Caco-2 (cell line): ENCODE measurements around the gene AK9. TPM values are rescaled to one million over a fixed set of nuclear protein-coding genes. Genes with fewer than 3 reads are reported as not detected.
"Not testable (repeated sequence)": the region's sequence is repeated elsewhere in the genome, so short reads cannot be mapped to it uniquely, and the experiment has no call there.

Experiments
- BruUV-seq: library from RNA; stranded (reverse); fragments of 400-500 nt; replicated peaks from 2 replicates; lab custom pipeline; 2021; lab: Mats Ljungman, UMichigan
- CTCF ChIA-PET: fragments of 300-600 bp; sonication (Branson Sonifier 250); formaldehyde crosslinking; loops from one replicate; lab custom pipeline; 2022; ENCODE audit warnings: antibody characterized with exemption; lab: Charles Lee
- POLR2A ChIA-PET: fragments of 300-600 bp; sonication (Branson Sonifier 250); formaldehyde crosslinking; loops from one replicate; lab custom pipeline; 2022; ENCODE audit warnings: antibody characterized with exemption; lab: Charles Lee
- DNase-seq, 2 experiments: peaks; one replicate each; pipeline versions ENCODE4 v3.0.0 to v3.0.0-alpha.2; 2020 to 2022
- H3K27me3 ChIP-seq: replicated peaks from 2 replicates; pipeline ENCODE4 v1.6.0; 2011; ENCODE audit warnings: low read length; ENCODE audit not compliant: control insufficient read depth, insufficient read depth
- H3K36me3 ChIP-seq: 2 replicates; pipeline ENCODE4 v1.5.1; 2011; ENCODE audit warnings: low read length; ENCODE audit not compliant: control insufficient read depth, insufficient read depth
- H3K4me1 ChIP-seq: fragments of 250-450 bp; sonication (Bioruptor Pico); 2 replicates; pipeline ENCODE4 v1.5.1; 2020; ENCODE audit warnings: mild to moderate bottlenecking
- H3K4me3 ChIP-seq: 2 replicates; pipeline ENCODE4 v1.5.1; 2011; ENCODE audit warnings: low read depth, mild to moderate bottlenecking, control low read depth, low read length
- H3K9me3 ChIP-seq: fragments of 250-450 bp; sonication (Bioruptor Pico); 2 replicates; pipeline ENCODE4 v1.5.1; 2020; ENCODE audit warnings: mild to moderate bottlenecking, moderate library complexity
- H3K27ac Mint-ChIP-seq: one replicate; pipeline ENCODE4 v1.8.0; 2022; ENCODE audit warnings: mixed read lengths; ENCODE audit not compliant: unreplicated experiment
- H3K27me3 Mint-ChIP-seq: one replicate; pipeline ENCODE4 v1.8.0; 2022; ENCODE audit warnings: mixed read lengths; ENCODE audit not compliant: insufficient read depth, unreplicated experiment
- H3K36me3 Mint-ChIP-seq: one replicate; pipeline ENCODE4 v1.8.0; 2022; ENCODE audit warnings: mild to moderate bottlenecking, mixed read lengths; ENCODE audit not compliant: insufficient read depth, unreplicated experiment
- H3K4me1 Mint-ChIP-seq: one replicate; pipeline ENCODE4 v1.8.0; 2022; ENCODE audit warnings: low read depth, mixed read lengths; ENCODE audit not compliant: unreplicated experiment
- H3K4me3 Mint-ChIP-seq: one replicate; pipeline ENCODE4 v1.8.0; 2022; ENCODE audit warnings: mild to moderate bottlenecking, moderate library complexity, mixed read lengths; ENCODE audit not compliant: unreplicated experiment
- H3K9me3 Mint-ChIP-seq: one replicate; pipeline ENCODE4 v1.8.0; 2022; ENCODE audit warnings: mixed read lengths; ENCODE audit not compliant: unreplicated experiment
- CTCF ChIP-seq, 2 experiments: fragments of 200-600 bp in 1 of 2; IDR thresholded peaks; 1 replicate in 1 of 2; 2 replicates in 1 of 2; pipeline versions ENCODE4 v1.5.1 to v1.8.0; 2011 to 2022; ENCODE audit warnings: antibody characterized with exemption in 1 of 2, control low read depth in 1 of 2, inconsistent platforms in 1 of 2, low read depth in 1 of 2, low read length in 1 of 2, mild to moderate bottlenecking in 1 of 2, moderate library complexity in 1 of 2; ENCODE audit not compliant: insufficient read depth in 1 of 2, severe bottlenecking in 1 of 2, unreplicated experiment in 1 of 2
- intact Hi-C: fragments of 100-400 bp; cut with micrococcal nuclease; formaldehyde crosslinking; loops from one replicate; pipeline ENCODE4 v1.10.0; 2022; ENCODE audit not compliant: unreplicated experiment
- total RNA-seq: library from RNA; stranded (reverse); gene quantifications from 2 replicates; pipeline ENCODE4 v1.2.3, GENCODE V29; 2022

The AK9 gene
- total RNA-seq, 1 experiment from 2014 or later, result 3.4 TPM

DNA sequence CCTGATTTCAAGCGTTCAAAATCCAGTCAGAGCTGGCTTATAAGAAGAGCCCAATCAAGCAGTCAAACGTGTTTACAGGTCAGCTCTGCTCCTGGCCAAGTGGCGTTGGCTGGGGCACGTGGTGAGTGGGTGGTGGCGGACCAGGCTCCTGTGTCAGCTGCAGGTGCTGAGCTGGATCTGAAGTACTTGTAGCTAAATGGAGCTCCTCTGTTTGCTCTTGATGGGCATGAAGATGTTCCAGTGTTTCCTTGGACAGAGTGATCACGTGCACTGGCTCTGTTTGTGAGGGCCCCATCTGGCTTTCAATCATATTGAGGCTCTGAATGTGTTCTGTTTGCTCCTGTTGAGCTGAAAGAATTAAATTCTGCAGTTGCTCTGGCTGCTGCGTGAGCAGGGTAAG is 225.2 kb downstream of the AK9 start:
- Histone ChIP-seq H3K9me3 (no peaks in the 10 kb centered on the region), H3K4me3 (no peak overlapping the region), H3K36me3 (peaks cover 5% of the 10 kb centered on the region; the same call in 1 of the 2 replicates), H3K27me3 (no peaks in the 10 kb centered on the region), H3K4me1 (no peaks in the 10 kb centered on the region)
- no TSS peak for BruUV-seq
- ChIA-PET POLR2A (no interaction called here), CTCF (no interaction called here)
- Mint-ChIP-seq H3K9me3 (no peaks in the 10 kb centered on the region), H3K4me3 (no peak overlapping the region), H3K36me3 (peaks cover 60% of the 10 kb centered on the region), H3K27ac (no peak overlapping the region), H3K27me3 (no peaks in the 10 kb centered on the region), H3K4me1 (no peaks in the 10 kb centered on the region)
- no peak for DNase-seq
- intact Hi-C loops, result no loop called here
- no peak for TF ChIP-seq CTCF (IDR thresholded peaks at IDR 0.05; ENCODE audit: insufficient read depth in 1 of 2, low read depth in 1 of 2, low read length in 1 of 2, severe bottlenecking in 1 of 2, unreplicated experiment in 1 of 2)

DNA sequence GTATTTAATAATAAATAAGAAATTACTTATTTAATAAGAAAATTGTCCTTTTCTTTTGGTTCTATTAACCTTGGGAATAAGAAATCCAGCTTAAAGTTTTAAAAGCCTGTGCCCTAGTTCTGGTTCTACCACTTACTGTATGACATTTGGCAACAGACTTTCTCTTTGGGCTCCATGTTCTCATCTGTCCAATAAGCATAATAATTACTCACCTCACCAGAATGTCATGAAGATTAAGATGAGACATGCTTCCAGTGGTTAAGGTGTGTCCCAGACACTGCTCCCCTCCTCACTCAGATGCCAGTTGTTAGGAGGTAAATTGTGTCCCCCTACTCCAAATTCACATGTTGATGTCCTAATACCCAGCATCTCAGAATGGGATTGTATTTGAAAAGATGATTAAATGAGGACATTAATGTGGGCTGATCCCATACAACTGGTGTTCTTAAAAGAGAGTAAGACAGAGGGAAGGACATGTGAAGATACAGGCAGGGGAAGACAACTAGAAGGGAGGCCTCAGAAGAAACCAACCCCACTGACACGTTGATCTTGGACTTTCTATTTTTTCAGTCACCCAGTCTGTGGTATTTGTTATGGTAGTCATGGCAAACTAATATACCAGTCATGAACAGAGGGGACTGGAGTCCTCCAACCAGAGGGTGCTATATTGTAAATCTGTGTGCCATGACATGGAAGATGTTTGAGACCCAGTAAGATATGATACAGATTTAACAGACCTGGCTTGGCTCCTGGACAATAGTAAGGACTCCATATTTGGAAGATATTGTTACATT is 229.1 kb downstream of the AK9 start:
- no peak for DNase-seq
- no peak for TF ChIP-seq CTCF (IDR thresholded peaks at IDR 0.05; ENCODE audit: insufficient read depth in 1 of 2, low read depth in 1 of 2, low read length in 1 of 2, severe bottlenecking in 1 of 2, unreplicated experiment in 1 of 2)
- Histone ChIP-seq H3K9me3 (no peaks in the 10 kb centered on the region), H3K27me3 (no peaks in the 10 kb centered on the region), H3K36me3 (peaks cover 4% of the 10 kb centered on the region; the same call in 1 of the 2 replicates), H3K4me3 (no peak overlapping the region), H3K4me1 (0 out of 2 replicates have a peak, but pooled peaks cover under 1% of the 10 kb centered on the region)
- Mint-ChIP-seq H3K27ac (no peak overlapping the region), H3K4me3 (no peak overlapping the region), H3K27me3 (no peaks in the 10 kb centered on the region), H3K9me3 (no peaks in the 10 kb centered on the region), H3K4me1 (no peaks in the 10 kb centered on the region), H3K36me3 (peaks cover 47% of the 10 kb centered on the region)
- ChIA-PET POLR2A (no interaction called here), CTCF (no interaction called here)
- BruUV-seq, result no TSS peak
- intact Hi-C loops, result no loop called here

- H3K27ac Mint-ChIP-seq, H3K4me3 Mint-ChIP-seq, BruUV-seq, H3K36me3 ChIP-seq, DNase-seq, POLR2A ChIA-PET, H3K9me3 Mint-ChIP-seq, H3K9me3 ChIP-seq, H3K27me3 ChIP-seq, H3K4me3 ChIP-seq, CTCF ChIA-PET, intact Hi-C loops, H3K27me3 Mint-ChIP-seq, H3K4me1 ChIP-seq, H3K4me1 Mint-ChIP-seq: not testable (repeated sequence)
- peaks cover 40% of the 10 kb centered on the region for H3K36me3 Mint-ChIP-seq
Measured at GRCh38 chr6:109461205-109461604, 229.8 kb downstream of the AK9 start.
